HL-60 (cell line): ENCODE measurements around the gene AGO3.

ENCODE experiments used
- DNase-seq, 2 experiments: peaks; one replicate each; pipeline ENCODE4 v3.0.0-alpha.2; 2010 to 2020; ENCODE audit warnings: low read depth in 1 of 2, low spot score in 1 of 2
- H3K27ac ChIP-seq: fragments of 250-450 bp; sonication (Bioruptor Pico); replicated peaks from 2 replicates; pipeline ENCODE4 v1.5.1; 2020; ENCODE audit warnings: mild to moderate bottlenecking, moderate library complexity
- H3K27me3 ChIP-seq: fragments of 250-450 bp; sonication (Bioruptor Pico); 2 replicates; pipeline ENCODE4 v1.5.1; 2021; ENCODE audit warnings: mild to moderate bottlenecking, moderate library complexity; ENCODE audit not compliant: insufficient read depth, poor library complexity, severe bottlenecking
- H3K4me3 ChIP-seq: replicated peaks from 2 replicates; pipeline ENCODE4 v1.5.1; 2011; ENCODE audit warnings: mild to moderate bottlenecking, control low read depth, low read length; ENCODE audit not compliant: insufficient read depth
- CTCF ChIP-seq: IDR thresholded peaks from one replicate; pipeline ENCODE4 v1.5.1; 2011; ENCODE audit warnings: low read length, control low read depth, inconsistent platforms; ENCODE audit not compliant: insufficient read depth
- GABPA ChIP-seq: IDR thresholded peaks from 2 replicates; pipeline ENCODE4 v1.6.1; 2012; ENCODE audit warnings: low read depth
- POLR2AphosphoS5 ChIP-seq: IDR thresholded peaks from 2 replicates; pipeline ENCODE4 v1.6.1; 2012; ENCODE audit warnings: low read depth
- REST ChIP-seq: IDR thresholded peaks from 2 replicates; pipeline ENCODE4 v1.6.1; 2012; ENCODE audit warnings: low read depth; ENCODE audit not compliant: insufficient replicate concordance
- SPI1 ChIP-seq: IDR thresholded peaks from 2 replicates; pipeline ENCODE4 v1.6.1; 2012; ENCODE audit warnings: low read depth, mild to moderate bottlenecking, borderline replicate concordance

Gene AGO3

GRCh38 chr1:35885961-35886558 is 44.8 kb upstream of the AGO3 start:
- no peak for DNase-seq
- Histone ChIP-seq H3K27me3 (no peaks in the 10 kb centered on the region), H3K27ac (peak overlapping the region; percentile 20), H3K4me3 (no peak overlapping the region)
- no peak for TF ChIP-seq CTCF
- TF ChIP-seq SPI1: no peak
- TF ChIP-seq GABPA: no peak
- no peak for TF ChIP-seq POLR2AphosphoS5
- TF ChIP-seq REST: no peak

- DNase-seq: peak; percentile 47 to 72
- Histone ChIP-seq H3K4me3 (no peak overlapping the region), H3K27ac (peak overlapping the region; percentile 20), H3K27me3 (no peaks in the 10 kb centered on the region)
- TF ChIP-seq POLR2AphosphoS5 (no peak), SPI1 (peak; percentile 85), REST (no peak)
Measured at GRCh38 chr1:35886577-35887431, 44.1 kb upstream of the AGO3 start.

GRCh38 chr1:35887508-35887907 is 43.4 kb upstream of the AGO3 start:
- no peak overlapping the region for H3K27ac ChIP-seq
- H3K27me3 ChIP-seq: no peaks in the 10 kb centered on the region
- H3K4me3 ChIP-seq: no peak overlapping the region
- DNase-seq: no peak
- TF ChIP-seq SPI1 (no peak), REST (no peak), CTCF (no peak), GABPA (no peak), POLR2AphosphoS5 (no peak)
